CD14-positive monocyte (primary cell): Measurements from ENCODE around the gene CEP44. TPM values are rescaled to one million over a fixed set of nuclear protein-coding genes. Genes with fewer than 3 reads are reported as not detected.

Experiments used
- DNase-seq, 3 donors: peaks; one replicate each; pipeline ENCODE4 v3.0.0-alpha.2; 2011 to 2022
- H2AFZ ChIP-seq: 2 replicates; pipeline ENCODE4 v1.6.0; 2012; ENCODE audit warnings: mild to moderate bottlenecking, low read depth, low read length, inconsistent platforms; ENCODE audit not compliant: insufficient read depth, poor library complexity, severe bottlenecking
- H3K27ac ChIP-seq, 2 donors: 1 replicate in 1 of 2; 2 replicates in 1 of 2; pipeline ENCODE4 v1.5.1; 2012 to 2013; ENCODE audit warnings: low read length in 2 of 2, control low read depth in 1 of 2, inconsistent platforms in 1 of 2, low read depth in 1 of 2, mild to moderate bottlenecking in 1 of 2
- H3K27me3 ChIP-seq, 2 donors: one replicate each; pipeline versions ENCODE4 v1.6.0 to v1.6.1; 2011 to 2013; ENCODE audit warnings: low read length in 2 of 2; ENCODE audit not compliant: control insufficient read depth in 2 of 2, insufficient read depth in 2 of 2
- H3K36me3 ChIP-seq, 2 donors: replicated peaks in 1 of 2; 1 replicate in 1 of 2; 2 replicates in 1 of 2; pipeline versions ENCODE4 v1.5.1 to v1.6.1; 2012 to 2013; ENCODE audit warnings: low read length in 2 of 2, control low read depth in 1 of 2, inconsistent platforms in 1 of 2, mild to moderate bottlenecking in 1 of 2; ENCODE audit not compliant: insufficient read depth in 2 of 2, control insufficient read depth in 1 of 2
- H3K4me1 ChIP-seq, 2 donors: 1 replicate in 1 of 2; 2 replicates in 1 of 2; pipeline versions ENCODE4 v1.5.1 to v1.6.1; 2012 to 2013; ENCODE audit warnings: low read length in 2 of 2, control low read depth in 1 of 2, inconsistent platforms in 1 of 2, mild to moderate bottlenecking in 1 of 2, moderate library complexity in 1 of 2; ENCODE audit not compliant: insufficient read depth in 2 of 2, control insufficient read depth in 1 of 2
- H3K4me2 ChIP-seq: replicated peaks from 2 replicates; pipeline ENCODE3; 2012; ENCODE audit warnings: low read length, moderate library complexity, mild to moderate bottlenecking; ENCODE audit not compliant: poor library complexity, severe bottlenecking; ENCODE audit errors: extremely low read depth
- H3K4me3 ChIP-seq, 3 experiments: fragments of 200-600 bp in 1 of 3; sonication (generic) in 1 of 3; replicated peaks in 1 of 3; 1 replicate in 2 of 3; 2 replicates in 1 of 3; pipeline ENCODE4 v1.5.1; 2011 to 2013; ENCODE audit warnings: low read length in 3 of 3, mild to moderate bottlenecking in 3 of 3, control low read depth in 2 of 3, low read depth in 2 of 3, inconsistent platforms in 1 of 3, moderate library complexity in 1 of 3
- H3K79me2 ChIP-seq: 2 replicates; pipeline ENCODE4 v1.6.0; 2012; ENCODE audit warnings: mild to moderate bottlenecking, control low read depth, inconsistent platforms, low read length, moderate library complexity; ENCODE audit not compliant: insufficient read depth
- H3K9ac ChIP-seq: 2 replicates; pipeline ENCODE4 v1.6.0; 2017; ENCODE audit warnings: low read length, mild to moderate bottlenecking; ENCODE audit not compliant: insufficient read depth, poor library complexity, severe bottlenecking
- H3K9me3 ChIP-seq, 2 donors: replicated peaks in 1 of 2; 1 replicate in 1 of 2; 2 replicates in 1 of 2; pipeline versions ENCODE4 v1.5.1 to v1.6.1; 2012 to 2013; ENCODE audit warnings: low read length in 2 of 2, control low read depth in 1 of 2; ENCODE audit not compliant: control insufficient read depth in 1 of 2, insufficient read depth in 1 of 2
- H4K20me1 ChIP-seq: 2 replicates; pipeline ENCODE4 v1.6.0; 2012; ENCODE audit warnings: mild to moderate bottlenecking, low read length, control low read depth, moderate library complexity; ENCODE audit not compliant: insufficient read depth
- H3K27ac Mint-ChIP-seq, 7 donors: one replicate each; pipeline ENCODE4 v1.8.0; 2020; ENCODE audit warnings: mild to moderate bottlenecking in 7 of 7, mixed read lengths in 7 of 7, moderate library complexity in 6 of 7, inconsistent platforms in 2 of 7
- H3K27me3 Mint-ChIP-seq, 3 donors: one replicate each; pipeline ENCODE4 v1.8.0; 2021 to 2022; ENCODE audit warnings: low read depth in 3 of 3, mild to moderate bottlenecking in 3 of 3, mixed read lengths in 3 of 3, moderate library complexity in 3 of 3, inconsistent platforms in 1 of 3
- H3K36me3 Mint-ChIP-seq, 2 donors: one replicate each; pipeline ENCODE4 v1.8.0; 2020; ENCODE audit warnings: mixed read lengths in 2 of 2, inconsistent platforms in 1 of 2, mild to moderate bottlenecking in 1 of 2
- H3K4me1 Mint-ChIP-seq: one replicate; pipeline ENCODE4 v1.8.0; 2020; ENCODE audit warnings: mild to moderate bottlenecking, mixed read lengths
- H3K4me3 Mint-ChIP-seq, 2 donors: one replicate each; pipeline ENCODE4 v1.8.0; 2020; ENCODE audit warnings: mild to moderate bottlenecking in 2 of 2, mixed read lengths in 2 of 2, moderate library complexity in 1 of 2
- H3K9me3 Mint-ChIP-seq, 7 donors: one replicate each; pipeline ENCODE4 v1.8.0; 2020 to 2022; ENCODE audit warnings: mixed read lengths in 7 of 7, mild to moderate bottlenecking in 6 of 7, moderate library complexity in 6 of 7, inconsistent platforms in 2 of 7
- CTCF ChIP-seq: fragments of 200-600 bp; IDR thresholded peaks from one replicate; pipeline ENCODE4 v1.8.0; 2022; ENCODE audit warnings: antibody characterized with exemption, mild to moderate bottlenecking
- WGBS: methylation state at CpG from one replicate; pipeline ENCODE4 v1.1.5; 2013; ENCODE audit warnings: missing lambda C conversion rate; ENCODE audit not compliant: insufficient coverage; 5-methylcytosine and 5-hydroxymethylcytosine counted together
- intact Hi-C, 2 donors: fragments of 100-400 bp; cut with micrococcal nuclease; formaldehyde crosslinking; loops; one replicate each; pipeline versions ENCODE4 v1.15.0 to v1.15.1; 2023
- polyA plus RNA-seq, 3 donors: library from polyadenylated mRNA; depleted of rRNA in 1 of 3; unstranded in 2 of 3; stranded (reverse) in 1 of 3; fragments of 300-500 nt in 2 of 3; fragments of >200 nt in 1 of 3; fragmentation: Illumina TruSeq in 2 of 3; gene quantifications; 1 replicate in 2 of 3; 2 replicates in 1 of 3; pipeline ENCODE4 v1.2.3, GENCODE V29; 2012 to 2021

Gene CEP44
- polyA plus RNA-seq, 3 donors: 1.9 to 3.3 (median 2.2) TPM

DNA sequence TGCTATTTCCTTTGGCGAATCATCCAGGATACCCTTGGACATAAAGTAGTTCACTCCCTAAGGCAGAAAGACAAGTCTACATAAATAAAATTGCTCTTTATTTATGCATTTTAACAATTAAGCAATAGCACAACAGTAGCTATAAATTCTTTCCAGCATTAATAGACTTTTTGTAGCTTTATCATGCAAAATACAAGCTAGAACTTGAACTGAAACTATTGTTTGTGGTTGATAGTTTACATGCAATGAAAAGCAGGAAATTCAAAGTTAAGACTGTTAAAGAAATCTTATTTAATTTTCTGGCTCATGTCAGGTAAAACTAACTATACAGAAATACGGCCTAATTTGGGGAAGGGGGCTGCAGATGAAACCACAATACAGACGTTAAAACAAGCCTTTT is 42.5 kb upstream of the CEP44 start:
- H3K27me3 ChIP-seq: no peaks in the 10 kb centered on the region
- intact Hi-C loops: no loop called here
- H3K27ac Mint-ChIP-seq: no peak overlapping the region
- H3K4me3 Mint-ChIP-seq: no peak overlapping the region
- DNase-seq: no peak
- WGBS: no CpG with 5 or more reads among the region's 3 CpGs
- H3K9me3 Mint-ChIP-seq: no peaks in the 10 kb centered on the region
- no peak overlapping the region for H3K9ac ChIP-seq
- no peak overlapping the region for H2AFZ ChIP-seq
- H4K20me1 ChIP-seq: no peaks in the 10 kb centered on the region
- H3K4me3 ChIP-seq: no peak overlapping the region
- H3K4me1 ChIP-seq: no peaks in the 10 kb centered on the region
- no peak overlapping the region for H3K27ac ChIP-seq
- peaks cover 21 to 27% of the 10 kb centered on the region in 2 donors for H3K36me3 Mint-ChIP-seq
- no peaks in the 10 kb centered on the region for H3K79me2 ChIP-seq
- no peaks in the 10 kb centered on the region for H3K4me1 Mint-ChIP-seq
- H3K36me3 ChIP-seq: peaks cover 31 to 44% of the 10 kb centered on the region in 2 donors
- no peak for TF ChIP-seq CTCF
- no peak overlapping the region for H3K4me2 ChIP-seq
- H3K9me3 ChIP-seq: no peaks in the 10 kb centered on the region
- H3K27me3 Mint-ChIP-seq: no peaks in the 10 kb centered on the region

DNA sequence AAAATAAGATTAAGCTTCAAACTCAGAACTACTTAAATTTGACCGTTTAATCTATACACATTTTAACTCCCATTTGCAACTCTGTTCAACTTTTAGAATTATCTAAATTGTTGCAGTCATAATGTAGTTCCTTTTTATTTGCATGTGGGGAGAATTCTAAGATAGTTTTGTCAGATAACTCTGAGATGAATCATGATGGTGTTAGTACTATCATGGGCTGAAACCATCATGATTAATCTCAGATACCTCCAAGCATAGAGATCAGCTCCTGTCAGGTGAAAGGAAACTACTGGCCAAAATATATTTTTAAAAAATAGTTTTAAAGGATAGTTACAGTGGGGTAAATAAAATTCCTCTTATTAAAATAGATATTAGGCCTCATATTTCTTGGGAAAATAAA is 39.3 kb upstream of the CEP44 start:
- no peak overlapping the region for H3K27ac ChIP-seq
- intact Hi-C loops: no loop called here
- H3K4me3 ChIP-seq: no peak overlapping the region
- H3K9ac ChIP-seq: no peak overlapping the region
- no peaks in the 10 kb centered on the region for H3K27me3 ChIP-seq
- H3K36me3 ChIP-seq: peaks cover 10 to 17% of the 10 kb centered on the region in 2 donors
- H2AFZ ChIP-seq: no peak overlapping the region
- H3K36me3 Mint-ChIP-seq: peaks cover 11 to 13% of the 10 kb centered on the region in 2 donors
- no peak overlapping the region for H3K27ac Mint-ChIP-seq
- no peak for TF ChIP-seq CTCF
- no peak overlapping the region for H3K4me2 ChIP-seq
- DNase-seq: no peak
- no peak overlapping the region for H3K4me3 Mint-ChIP-seq
- no peaks in the 10 kb centered on the region for H3K9me3 Mint-ChIP-seq
- no CpG with 5 or more reads among the region's 1 CpG for WGBS
- H3K79me2 ChIP-seq: no peaks in the 10 kb centered on the region
- no peaks in the 10 kb centered on the region for H3K4me1 Mint-ChIP-seq
- no peaks in the 10 kb centered on the region for H4K20me1 ChIP-seq
- H3K9me3 ChIP-seq: no peaks in the 10 kb centered on the region
- H3K27me3 Mint-ChIP-seq: no peaks in the 10 kb centered on the region
- no peaks in the 10 kb centered on the region for H3K4me1 ChIP-seq
